HT-29 (cell line): ENCODE results near the gene RSAD2. TPM values are rescaled to one million over a fixed set of nuclear protein-coding genes. Genes with fewer than 3 reads are reported as not detected.
"Not testable (repeated sequence)": the region's sequence is repeated elsewhere in the genome, so short reads cannot be mapped to it uniquely, and the experiment has no call there.

Source experiments
- DNase-seq: peaks from one replicate; pipeline ENCODE4 v3.0.0-alpha.2; 2015; ENCODE audit warnings: low spot score
- total RNA-seq: library from RNA; depleted of rRNA; stranded (reverse); fragments of >200 nt; shearing (Covaris generic); gene quantifications from 2 replicates; pipeline ENCODE4 v1.2.3, GENCODE V29; 2014

The RSAD2 gene
- total RNA-seq, 1 experiment from 2014 or later: 1.6 TPM

DNA sequence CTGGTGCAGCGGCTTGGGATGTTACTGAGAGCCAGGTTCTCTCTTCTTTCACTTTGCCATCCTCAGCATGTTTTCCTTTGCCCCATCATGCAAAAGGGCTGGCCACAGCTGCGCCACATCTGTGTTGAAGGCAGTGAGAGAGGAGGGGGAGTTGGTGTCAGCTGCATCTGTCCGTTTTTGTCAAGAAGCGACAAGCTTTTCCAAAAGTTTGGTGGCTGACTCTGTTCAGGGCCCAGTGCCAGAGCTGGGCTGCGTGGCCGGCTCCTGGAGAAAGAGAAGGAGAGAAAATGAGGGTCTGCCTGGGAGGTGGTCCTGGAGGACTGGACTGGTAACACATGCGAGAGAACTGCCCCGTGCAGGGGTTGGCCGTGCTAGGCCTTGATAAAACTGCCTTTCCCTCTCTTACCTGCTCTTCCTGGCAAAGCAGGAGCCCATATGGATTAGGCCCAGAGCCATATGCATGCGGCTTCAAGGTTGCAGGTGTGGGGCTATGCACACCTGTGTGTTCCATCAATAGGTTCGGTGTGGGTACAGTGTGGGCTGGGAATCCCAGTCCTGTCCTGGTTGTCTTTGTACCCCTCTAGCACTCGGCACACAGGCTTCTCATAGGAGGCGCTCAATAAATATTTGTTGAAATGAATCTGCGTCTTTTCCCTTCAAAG lies 48.6 kb downstream of the RSAD2 start:
- no peak for DNase-seq

DNA sequence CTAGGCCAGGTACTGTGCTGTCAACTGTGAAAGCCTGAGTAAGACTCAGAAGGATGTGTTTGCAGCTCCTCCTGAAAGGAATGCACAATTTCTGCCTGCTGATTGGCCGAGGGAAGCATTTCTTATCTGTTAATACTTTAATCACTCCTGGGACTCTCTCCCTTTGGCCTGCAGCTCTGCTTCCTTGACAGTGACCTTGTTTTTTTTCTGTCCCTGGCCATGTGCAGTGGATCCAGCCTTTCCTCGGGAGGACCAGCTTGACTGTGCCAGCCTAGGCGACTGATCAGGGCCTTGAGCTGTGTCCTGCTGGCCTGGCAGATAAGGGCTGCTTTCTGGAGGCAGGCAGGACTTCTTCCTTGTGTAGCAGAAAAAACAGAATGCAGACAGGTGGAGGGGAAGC lies 49.6 kb downstream of the RSAD2 start:
- DNase-seq: no peak

DNA sequence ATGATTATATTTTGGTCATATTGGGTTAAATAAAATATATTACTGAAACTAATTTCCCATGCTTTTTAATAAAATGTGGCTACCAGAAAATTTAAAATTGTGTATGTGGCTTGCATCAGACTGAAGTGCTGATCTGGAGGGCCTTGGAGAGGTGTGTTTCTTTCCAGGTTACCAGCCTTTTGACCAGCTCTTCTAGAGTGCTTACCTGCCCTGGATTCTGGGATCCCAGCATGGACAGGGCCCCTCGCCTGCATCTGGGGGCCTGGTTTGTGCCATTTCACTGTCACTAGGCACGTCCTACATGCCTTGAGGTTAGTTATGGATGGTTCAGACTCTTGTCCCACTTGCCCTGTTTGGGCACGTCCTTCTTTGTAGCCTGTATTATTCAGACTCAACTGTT lies 50.2 kb downstream of the RSAD2 start:
- no peak for DNase-seq

DNA sequence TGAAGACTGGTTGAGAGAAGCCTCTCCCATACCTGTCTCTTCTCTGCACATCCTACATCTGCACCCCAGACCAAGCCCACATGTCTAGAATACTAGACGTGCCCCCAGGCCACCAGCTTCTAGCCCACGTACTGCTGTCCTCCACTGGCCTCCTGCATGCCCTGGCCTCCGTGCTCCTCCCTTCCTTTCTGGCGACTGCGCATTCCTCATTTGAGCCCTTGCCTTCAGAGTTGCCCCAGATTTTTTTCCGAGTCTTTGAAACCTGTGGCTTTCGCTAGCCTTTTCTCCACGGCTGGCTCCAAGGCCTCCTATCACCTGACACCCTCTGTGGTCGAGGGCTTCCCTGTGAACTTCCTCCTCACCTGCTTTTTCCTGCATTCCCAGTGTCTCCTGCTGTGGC lies 50.9 kb downstream of the RSAD2 start:
- DNase-seq: no peak

DNA sequence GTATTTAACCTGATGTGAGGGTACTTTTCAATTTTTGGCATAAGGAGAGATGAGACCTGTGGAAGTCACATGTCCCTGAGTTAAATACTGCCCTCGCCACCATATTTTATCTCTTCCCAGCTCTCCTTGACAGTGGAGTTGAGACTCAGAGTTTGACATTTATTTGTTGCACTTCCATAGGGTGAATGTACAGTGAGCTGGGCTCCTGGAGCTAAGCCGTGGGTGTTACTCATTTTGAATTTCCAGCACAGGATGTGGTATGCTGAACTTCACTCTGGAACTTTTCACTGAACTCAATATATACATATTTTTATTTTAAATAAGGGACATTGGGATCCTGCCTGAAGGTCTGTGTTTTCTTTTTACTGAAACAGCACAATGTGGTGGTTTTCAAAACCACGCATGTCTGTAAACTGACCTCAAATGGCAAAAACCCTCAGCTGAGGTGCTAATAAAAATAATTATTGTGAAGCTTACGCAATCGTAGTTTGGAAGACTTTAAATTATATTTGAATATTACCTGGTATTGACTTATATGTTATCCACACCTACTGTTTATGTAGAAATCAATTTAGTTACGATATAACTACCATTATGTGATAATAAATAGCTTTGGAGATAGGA lies 51.7 kb downstream of the RSAD2 start:
- DNase-seq: no peak

DNA sequence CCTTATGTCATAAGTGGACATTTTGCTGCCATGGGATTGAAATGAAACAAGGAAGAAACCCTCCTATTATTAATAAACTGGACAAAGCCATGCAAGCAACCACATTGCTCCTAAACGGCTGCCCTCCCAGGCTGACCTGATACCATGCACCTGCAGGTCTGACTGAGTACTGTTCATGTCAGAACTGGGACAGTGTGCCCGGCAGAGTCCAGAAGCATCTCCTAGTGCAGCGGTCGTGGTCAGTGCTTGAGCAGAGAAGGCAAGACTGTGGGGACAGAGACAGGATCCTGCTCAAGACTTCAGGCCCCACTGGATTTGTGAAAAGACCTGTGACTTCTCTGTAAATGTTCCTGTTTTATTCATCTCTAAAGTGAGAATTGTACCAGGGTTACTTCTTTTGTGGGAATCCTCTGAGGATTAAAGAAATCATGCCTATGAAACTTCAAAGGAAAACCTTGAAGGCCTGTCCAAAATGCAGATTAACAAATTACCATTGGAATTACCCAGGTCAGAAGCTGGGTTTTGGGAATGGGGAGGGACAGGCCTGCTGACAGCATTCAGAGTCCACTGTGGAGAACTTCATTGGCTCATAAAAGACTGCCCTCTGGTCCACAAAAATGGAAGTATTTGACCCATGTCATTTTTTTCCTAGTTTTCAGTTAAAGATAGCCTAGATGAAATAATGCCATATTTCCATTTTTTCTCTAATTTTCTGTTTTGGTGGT lies 53.5 kb downstream of the RSAD2 start:
- no peak for DNase-seq

DNA sequence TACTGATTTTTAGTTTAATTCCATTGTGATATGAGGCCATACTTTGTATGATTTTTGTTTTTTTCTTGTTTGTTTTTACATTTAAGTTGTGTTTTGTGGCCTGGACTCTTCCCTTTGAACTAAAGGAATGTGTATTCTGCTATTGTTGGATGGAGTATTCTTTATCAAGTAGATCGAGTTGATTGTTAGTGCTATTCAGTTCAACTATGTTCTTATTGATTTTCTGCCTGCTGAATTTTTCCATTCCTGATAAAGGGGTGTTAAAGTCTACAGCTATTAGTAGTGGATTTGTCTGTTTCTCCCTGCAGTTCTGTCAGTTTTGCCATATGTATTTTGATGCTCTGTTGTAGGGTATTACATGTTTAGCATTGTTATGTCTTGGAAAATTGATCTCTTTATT lies 54.2 kb downstream of the RSAD2 start:
- no peak for DNase-seq

DNA sequence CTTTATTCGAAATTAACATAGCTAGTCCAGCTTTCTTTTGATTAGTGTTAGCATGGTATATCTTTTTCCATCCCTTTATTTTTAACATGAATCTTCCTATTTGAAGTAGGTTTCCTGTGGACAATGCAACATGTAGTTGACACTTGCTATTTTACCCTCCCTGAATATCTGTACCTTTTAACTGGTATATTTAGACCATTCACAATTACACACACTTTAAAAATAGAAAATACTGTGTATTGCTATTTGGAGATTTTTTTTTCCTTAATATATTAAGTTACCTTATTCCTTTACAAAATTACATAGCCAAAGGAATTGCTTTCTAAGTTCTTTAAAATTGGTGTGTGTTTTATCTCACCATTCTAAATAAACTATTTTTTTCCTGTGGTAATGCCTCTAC lies 54.6 kb downstream of the RSAD2 start:
- DNase-seq: no peak

DNA sequence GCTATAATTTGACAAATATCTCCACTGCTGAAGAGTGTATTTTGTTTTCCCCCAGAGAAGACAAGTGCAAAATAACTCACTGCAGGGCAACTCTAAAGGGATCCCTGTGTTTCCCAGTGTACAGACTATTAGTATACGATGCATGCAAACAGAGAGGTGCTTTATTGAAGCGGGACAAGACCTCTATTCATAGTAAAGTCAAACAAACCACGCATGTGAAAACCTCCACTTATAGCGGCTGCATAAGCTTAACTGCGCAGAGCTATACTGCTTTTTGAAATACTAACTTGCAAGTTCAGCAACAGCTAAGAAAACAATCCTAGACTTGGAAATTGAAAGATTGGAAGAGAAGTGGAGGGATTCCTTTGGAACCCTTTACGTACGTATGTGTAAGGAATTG lies 55.3 kb downstream of the RSAD2 start:
- no peak for DNase-seq

DNA sequence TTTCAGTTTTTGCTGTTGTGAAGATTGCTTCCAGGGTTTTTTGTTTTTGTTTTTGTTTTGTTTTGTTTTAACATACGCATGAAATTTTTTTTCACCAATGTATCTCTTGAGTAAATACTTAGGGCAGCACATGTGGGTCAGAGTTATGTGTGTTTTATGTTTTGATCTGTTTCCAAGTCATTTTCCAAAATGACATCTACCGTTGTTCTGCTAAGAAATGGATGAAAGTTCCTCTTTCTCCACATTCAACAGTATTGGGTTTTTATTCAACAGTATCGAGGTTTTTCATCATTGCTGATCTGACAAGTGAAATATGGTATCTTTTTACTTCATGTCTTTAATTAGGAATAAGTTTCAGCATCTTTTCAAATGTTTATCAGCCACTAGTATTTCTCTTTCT lies 56.3 kb downstream of the RSAD2 start:
- DNase-seq: no peak

DNA sequence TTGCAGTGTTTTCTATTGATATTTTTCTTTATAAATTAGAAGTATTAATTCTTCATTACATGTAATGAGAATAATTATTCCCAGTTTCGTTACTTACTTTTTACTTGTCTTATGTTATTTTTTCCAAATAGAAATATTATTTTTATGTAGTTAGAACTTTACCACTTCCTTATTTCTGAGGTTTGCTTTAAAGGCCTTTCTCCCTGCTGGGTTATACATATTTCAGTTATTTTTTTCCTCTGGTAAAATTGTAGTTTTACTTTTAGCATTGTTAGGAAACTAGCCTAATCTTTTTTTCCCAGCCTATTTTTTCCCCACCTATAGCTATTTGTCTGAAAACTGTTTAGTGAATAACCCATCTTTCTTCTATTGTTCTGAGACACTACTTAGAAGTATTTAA lies 56.8 kb downstream of the RSAD2 start:
- DNase-seq: no peak

DNA sequence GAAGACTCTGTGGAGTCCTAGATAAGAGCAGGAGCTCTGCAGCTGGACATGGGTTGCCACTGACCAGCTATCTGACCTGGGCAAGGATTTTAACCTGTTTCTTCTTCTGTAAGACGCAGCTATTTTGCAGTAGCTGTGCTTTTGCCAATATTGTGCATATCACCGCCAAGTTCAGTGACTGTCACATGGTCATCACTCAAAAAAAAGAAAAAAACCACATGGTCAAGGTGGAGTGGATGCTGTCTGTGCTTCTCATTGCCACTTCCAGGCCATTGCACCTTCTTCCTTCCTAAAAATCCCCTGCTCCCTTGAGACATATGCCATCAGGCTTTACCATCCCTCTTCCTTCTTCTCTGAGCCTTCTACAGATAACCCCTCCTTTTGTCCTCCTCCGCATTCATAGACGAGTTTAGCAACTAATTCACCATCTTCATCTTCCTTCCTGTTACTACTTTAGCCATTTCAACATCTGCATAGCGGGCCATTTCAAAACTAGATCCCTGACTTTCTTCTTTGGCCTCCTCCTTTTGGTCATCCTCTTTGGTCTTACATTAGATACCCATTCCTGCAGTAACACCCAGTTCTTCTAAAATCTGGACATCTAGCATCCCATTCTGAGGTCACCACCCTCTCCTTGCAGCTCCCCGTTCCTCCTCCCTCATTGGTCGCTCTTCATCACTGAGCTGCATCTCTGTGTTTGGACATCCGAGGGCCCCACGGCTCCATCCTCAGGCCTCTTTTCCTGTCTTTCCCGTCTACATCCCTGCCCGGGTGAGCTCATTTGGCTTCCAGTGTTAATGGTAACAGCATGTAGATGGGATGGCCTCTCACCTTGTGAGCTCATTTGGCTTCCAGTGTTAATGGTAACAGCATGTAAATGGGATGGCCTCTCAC lies 57.4 kb downstream of the RSAD2 start:
- no peak for DNase-seq

DNA sequence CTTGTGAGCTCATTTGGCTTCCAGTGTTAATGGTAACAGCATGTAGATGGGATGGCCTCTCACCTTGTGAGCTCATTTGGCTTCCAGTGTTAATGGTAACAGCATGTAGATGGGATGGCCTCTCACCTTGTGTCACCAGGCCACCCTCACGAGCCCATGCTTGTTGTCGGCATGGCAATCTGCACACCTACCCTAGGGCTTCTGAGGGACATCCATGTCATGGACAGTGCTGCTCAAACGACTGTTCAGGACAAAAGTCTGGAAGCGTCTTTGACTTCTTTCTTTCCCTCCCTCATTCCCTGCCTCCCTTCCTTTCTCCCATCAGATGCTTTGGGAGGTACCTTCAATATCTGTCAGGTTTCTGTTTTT lies 58.1 kb downstream of the RSAD2 start:
- not testable (repeated sequence) for DNase-seq

DNA sequence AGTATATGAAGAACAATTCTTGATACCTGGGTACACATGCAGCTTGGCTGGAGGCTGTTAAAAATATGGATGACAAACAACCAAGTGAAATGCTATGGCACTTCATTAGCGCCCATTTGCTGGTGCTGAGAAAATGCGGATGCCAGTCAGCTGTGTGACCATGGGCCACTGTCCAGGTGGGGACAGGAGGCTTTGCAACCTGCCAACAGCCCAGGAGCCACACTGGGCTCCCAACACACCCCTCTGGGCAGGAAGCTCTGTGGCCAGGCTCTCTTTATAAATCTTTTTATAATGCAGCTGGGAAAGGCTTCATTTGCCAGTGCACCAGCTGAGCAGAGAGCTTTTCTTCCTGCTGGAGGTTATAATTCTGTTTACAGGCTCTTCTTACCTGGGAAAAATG lies 59.6 kb downstream of the RSAD2 start:
- DNase-seq: no peak

DNA sequence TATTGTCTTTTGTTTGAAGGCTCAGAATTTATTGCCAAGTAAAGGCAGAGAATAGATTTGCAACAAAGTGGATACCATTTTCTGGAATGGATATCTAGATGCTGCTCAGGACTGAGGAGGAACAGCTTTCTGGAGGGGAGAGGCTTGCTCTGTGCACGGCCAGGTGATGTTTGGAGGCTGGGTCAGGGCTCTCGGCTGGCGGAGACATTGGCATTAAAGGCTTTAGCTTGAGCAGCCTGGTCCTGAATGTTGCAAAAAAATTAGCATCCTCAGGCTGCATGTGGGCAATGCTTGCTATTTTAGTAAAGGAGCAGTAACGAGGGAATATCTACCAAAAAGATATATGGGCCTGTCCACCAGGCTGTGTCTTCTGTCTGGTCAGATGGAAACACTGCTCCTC lies 60.0 kb downstream of the RSAD2 start:
- DNase-seq: no peak

DNA sequence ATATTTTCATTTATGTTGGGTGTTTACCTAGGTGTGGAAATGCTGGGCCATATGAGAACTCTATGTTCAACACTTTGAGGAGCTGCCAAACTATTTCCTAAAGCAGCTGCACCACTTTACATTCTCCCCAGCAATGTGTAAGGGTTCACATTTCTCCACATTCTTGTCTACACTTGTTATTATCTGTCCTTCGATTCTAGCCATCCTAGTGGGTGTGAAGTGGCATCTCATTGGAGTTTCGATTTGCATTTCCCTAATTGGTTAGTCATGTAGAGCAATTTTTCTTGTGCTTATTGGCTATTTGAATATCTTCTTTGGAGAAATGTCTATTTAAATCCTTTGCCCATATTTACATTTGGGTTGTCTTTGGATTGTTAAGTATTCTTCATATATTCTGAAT lies 61.5 kb downstream of the RSAD2 start:
- no peak for DNase-seq

DNA sequence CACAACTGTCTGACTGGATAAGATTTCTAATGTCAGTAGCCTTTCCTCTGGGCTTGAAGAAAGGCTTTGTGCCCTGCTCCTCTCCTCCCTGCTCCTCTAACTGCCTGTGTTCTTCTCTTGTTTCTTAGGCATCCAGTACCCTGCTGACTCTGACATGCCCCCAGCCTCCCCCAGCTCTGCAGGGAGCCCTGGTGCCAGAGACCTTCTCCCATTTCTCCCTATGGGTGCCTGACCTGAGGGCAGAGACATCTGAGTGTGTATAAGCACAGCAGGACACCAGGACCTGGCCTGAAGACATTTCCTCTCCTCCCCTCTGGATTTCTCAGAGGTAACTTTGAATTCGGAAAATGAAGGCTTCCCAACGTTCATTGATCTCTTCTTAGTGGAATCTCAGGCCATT lies 63.2 kb downstream of the RSAD2 start:
- DNase-seq: no peak

DNA sequence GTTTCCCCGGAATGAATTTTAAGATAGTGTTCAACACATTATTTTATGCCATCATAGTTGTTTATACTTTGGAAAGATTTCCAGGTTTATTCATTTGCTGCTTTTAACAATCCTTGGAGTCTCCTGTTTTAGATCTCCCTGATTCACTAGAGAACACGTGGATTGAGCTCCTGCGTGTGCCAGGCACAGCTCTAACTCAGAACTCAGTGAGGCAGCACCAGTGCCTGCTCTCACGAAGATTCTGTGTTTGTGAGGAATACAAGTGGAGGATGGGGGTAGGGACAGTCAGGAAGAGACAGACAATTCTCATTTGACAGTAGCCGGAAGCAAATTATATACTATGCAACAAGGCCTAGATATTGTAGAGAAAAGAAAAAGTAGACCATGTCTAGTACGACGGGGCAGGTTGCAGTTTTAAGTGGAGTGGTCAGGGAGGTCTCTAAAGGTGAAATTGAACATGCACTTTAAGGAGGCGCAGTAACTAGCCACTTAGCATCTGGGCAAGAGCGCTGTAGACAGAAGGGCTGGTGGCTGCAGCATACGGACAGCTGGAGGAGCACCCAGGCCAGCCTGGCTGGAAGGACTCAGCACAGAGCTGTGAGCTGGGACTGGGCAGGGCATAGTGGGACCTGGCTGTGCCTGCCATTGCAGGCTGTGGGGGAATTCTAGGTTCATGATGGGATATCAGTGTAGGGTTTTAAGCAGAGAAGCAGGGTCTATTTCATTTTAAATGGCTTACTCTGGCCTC lies 63.9 kb downstream of the RSAD2 start:
- DNase-seq: no peak

DNA sequence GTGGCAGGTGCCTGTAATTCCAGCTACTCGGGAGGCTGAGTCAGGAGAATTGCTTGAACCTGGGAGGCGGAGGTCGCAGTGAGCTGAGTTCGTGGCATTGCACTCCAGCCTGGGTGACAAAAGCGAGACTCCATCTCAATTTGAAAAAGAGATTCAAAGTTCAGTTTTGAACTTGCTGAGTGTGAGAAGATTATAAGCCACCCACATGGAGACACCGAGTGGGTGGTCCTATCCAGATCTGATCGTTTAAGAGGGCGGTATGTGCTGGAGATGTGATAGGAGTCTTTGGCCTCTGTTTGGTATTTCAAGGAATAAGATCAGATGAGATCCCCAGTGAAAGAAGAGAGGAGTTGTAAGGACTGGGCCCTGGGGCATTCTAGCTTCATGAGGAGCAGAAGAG lies 65.3 kb downstream of the RSAD2 start:
- no peak for DNase-seq

DNA sequence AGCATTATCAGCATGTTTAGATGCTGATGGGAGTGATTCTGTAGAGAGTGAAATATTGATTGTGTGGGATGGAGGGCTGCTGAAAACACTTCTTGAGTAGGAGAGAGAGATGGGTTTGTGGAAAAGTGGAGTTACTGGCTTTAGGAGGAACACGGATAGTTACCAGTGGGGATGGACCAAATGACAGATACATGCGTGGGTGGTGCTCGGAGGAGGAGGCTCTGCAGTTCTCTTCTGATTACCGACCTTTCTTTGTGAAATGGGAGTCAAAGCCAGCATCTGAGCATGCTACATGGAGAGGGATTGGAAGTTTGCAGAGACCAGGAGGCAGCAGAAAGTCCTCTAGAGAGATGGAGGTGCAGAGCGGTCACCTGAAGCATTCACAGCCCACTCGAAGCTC lies 65.9 kb downstream of the RSAD2 start:
- no peak for DNase-seq

DNA sequence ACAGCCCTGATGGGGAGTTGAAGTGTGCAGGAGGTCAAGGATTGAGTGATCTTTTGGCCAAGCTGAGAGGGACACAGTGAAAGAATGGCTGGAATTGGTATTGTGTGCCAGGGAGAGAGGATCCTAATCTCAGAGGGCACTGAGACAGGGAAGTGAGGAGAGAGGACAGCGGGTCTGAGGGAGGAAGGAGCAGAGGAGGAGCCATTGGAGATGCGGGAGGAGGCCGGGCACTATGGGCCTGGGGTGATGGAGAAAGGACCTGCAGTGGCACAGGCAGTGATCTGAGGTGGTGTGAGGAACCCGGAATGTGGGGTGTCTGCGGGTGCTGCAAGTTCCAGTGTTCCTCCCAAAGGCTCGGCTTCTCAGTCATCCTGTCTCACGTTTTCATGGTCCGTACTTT lies 66.4 kb downstream of the RSAD2 start:
- DNase-seq: no peak

DNA sequence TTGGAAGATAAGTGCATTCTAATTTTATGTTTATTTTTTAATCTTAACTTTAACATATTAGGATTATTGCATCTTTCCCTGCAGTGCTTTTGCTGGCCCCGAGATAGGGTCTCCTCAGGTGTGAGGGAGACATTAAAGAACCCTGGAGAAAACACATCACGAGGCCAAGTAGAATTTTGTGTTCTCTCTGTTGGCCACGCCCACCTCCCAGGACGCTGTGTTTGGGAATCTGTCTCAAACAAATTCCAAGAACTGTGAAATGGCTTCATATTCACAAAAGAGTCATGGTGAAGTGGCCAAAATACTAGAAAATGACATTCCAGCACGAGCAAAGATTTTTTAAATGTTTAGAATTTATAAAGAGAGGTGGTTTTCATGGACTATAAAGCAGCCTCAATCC lies 67.0 kb downstream of the RSAD2 start:
- DNase-seq: no peak
